LNCaP clone FGC (cell line): ENCODE measurements around the gene LPIN3.

Source experiments
- DNase-seq: peaks from one replicate; pipeline ENCODE4 v3.0.0-alpha.2; 2011; ENCODE audit warnings: low read depth
- H3K4me3 ChIP-seq: 2 replicates; pipeline ENCODE4 v1.5.1; 2011; ENCODE audit warnings: mild to moderate bottlenecking, low read depth, low read length, control low read depth
- TF ChIP-seq, protein P1 (sequence below): IDR thresholded peaks from 2 replicates; pipeline ENCODE4 v1.5.1; 2012; ENCODE audit warnings: mild to moderate bottlenecking; ENCODE audit not compliant: control insufficient read depth, insufficient read depth; ENCODE audit errors: extremely low read depth

The LPIN3 gene

DNA sequence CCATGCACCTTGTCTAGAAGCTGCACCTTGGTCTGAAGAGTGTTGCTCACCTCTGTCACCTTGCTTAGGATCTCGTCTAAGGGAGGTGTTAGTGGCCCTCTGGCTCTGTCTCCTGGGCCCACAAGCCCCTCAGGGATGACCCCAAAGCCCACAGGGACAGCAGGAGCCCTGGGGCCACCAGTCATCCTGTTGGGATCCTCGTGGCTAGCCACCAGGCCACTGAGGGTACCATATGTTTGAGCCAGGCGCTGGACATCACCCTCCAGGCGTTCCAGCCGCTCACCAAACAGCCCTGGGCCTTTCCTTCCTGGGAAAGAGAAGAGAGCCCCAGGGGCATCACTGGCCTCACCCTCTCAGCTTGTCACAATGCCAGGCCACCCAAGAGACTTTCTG is 22.1 kb downstream of the LPIN3 start:
- H3K4me3 ChIP-seq, result no peak overlapping the region

DNA sequence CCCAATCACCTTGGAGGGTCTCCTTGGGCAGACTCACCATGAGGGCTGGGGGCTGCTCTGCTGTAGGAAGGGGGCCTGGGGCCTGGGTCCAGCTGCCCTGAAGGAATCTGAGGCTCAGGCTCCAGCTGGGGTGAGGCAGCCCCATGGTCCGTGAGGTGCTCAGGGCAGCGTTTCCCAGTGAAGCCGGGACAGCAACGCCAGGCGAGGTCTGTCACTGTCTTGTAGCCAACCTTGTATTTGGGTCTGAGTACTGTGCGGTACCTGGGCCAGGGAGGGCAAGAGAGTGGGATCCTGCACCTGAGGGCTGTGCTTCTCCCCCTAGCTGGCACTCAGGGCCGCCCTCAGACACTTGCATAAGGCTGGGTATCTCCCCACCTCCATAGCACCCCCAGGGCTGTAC is 23.0 kb downstream of the LPIN3 start:
- no peak for DNase-seq
- TF ChIP-seq, protein P1, sequence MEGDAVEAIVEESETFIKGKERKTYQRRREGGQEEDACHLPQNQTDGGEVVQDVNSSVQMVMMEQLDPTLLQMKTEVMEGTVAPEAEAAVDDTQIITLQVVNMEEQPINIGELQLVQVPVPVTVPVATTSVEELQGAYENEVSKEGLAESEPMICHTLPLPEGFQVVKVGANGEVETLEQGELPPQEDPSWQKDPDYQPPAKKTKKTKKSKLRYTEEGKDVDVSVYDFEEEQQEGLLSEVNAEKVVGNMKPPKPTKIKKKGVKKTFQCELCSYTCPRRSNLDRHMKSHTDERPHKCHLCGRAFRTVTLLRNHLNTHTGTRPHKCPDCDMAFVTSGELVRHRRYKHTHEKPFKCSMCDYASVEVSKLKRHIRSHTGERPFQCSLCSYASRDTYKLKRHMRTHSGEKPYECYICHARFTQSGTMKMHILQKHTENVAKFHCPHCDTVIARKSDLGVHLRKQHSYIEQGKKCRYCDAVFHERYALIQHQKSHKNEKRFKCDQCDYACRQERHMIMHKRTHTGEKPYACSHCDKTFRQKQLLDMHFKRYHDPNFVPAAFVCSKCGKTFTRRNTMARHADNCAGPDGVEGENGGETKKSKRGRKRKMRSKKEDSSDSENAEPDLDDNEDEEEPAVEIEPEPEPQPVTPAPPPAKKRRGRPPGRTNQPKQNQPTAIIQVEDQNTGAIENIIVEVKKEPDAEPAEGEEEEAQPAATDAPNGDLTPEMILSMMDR, result no peak
- H3K4me3 ChIP-seq, result no peak overlapping the region

More for the DNA sequence above, 22.1 kb downstream of the LPIN3 start:
- TF ChIP-seq, protein P1, result no peak
- no peak for DNase-seq

- no peak for DNase-seq
- TF ChIP-seq, protein P1, result no peak
- no peak overlapping the region for H3K4me3 ChIP-seq
Measured at GRCh38 chr20:41364236-41364855, 23.7 kb downstream of the LPIN3 start.

GRCh38 chr20:41364967-41365765 is 24.5 kb downstream of the LPIN3 start:
- TF ChIP-seq, protein P1, result no peak
- DNase-seq, result no peak
- H3K4me3 ChIP-seq, result no peak overlapping the region

- TF ChIP-seq, protein P1, result no peak
- H3K4me3 ChIP-seq, result no peak overlapping the region
- DNase-seq, result no peak
Measured at GRCh38 chr20:41365777-41366545, 25.3 kb downstream of the LPIN3 start.

GRCh38 chr20:41366546-41367392 is 26.1 kb downstream of the LPIN3 start, which contains the start of gene EMILIN3:
Gene EMILIN3 (minus strand): TSS chr20:41366818. CDS start chr20:41366634, 184 bp downstream.
- TF ChIP-seq, protein P1, result no peak
- DNase-seq, result no peak
- H3K4me3 ChIP-seq, result no peak within 1 kb of the TSS
